MG63 (cell line): ENCODE data around the gene COQ5. TPM values are rescaled to one million over a fixed set of nuclear protein-coding genes. Genes with fewer than 3 reads are reported as not detected.
A peak's percentile ranks its signal among the peaks of the same experiment; 100 is the strongest.

Experiments
- DNase-seq: peaks from one replicate; pipeline ENCODE4 v3.0.0-alpha.2; 2020
- H3K27me3 ChIP-seq: fragments of 250-450 bp; sonication (Bioruptor Pico); 2 replicates; pipeline ENCODE4 v1.5.1; 2020; ENCODE audit warnings: mild to moderate bottlenecking, moderate library complexity
- H3K36me3 ChIP-seq: fragments of 250-450 bp; sonication (Bioruptor Pico); 2 replicates; pipeline ENCODE4 v1.5.1; 2020; ENCODE audit warnings: mild to moderate bottlenecking, moderate library complexity
- H3K4me3 ChIP-seq: fragments of 250-450 bp; sonication (Bioruptor Pico); 2 replicates; pipeline ENCODE4 v1.5.1; 2020; ENCODE audit warnings: mild to moderate bottlenecking, moderate library complexity
- H3K9me3 ChIP-seq: fragments of 250-450 bp; sonication (Bioruptor Pico); 2 replicates; pipeline ENCODE4 v1.5.1; 2020; ENCODE audit warnings: mild to moderate bottlenecking, moderate library complexity
- total RNA-seq: library from RNA; depleted of rRNA; stranded (reverse); fragments of >200 nt; shearing (Covaris generic); gene quantifications from 2 replicates; pipeline ENCODE4 v1.2.3, GENCODE V29; 2014; ENCODE audit warnings: low replicate concordance

COQ5 gene
- total RNA-seq, 1 experiment from 2014 or later = 27.0 TPM

- Histone ChIP-seq H3K9me3 (no peaks in the 10 kb centered on the region), H3K4me3 (no peak overlapping the region), H3K36me3 (peaks cover 9% of the 10 kb centered on the region), H3K27me3 (no peaks in the 10 kb centered on the region)
- no peak for DNase-seq
These were observed 56.4 kb downstream of the COQ5 start for GRCh38 chr12:120472521-120472920.

- DNase-seq = no peak
- H3K4me3 ChIP-seq = peak overlapping the region; percentile 95
These were observed 58.7 kb downstream of the COQ5 start for GRCh38 chr12:120470150-120470784.

GRCh38 chr12:120469450-120470149 lies 59.4 kb downstream of the COQ5 start, which contains the start of gene SRSF9:
SRSF9 (minus strand) TSS chr12:120469748; CDS start chr12:120469609, 139 bp downstream.
- H3K9me3 ChIP-seq = no peaks in the 10 kb centered on the region
- H3K4me3 ChIP-seq = peak within 1 kb of the TSS; percentile 95
- H3K36me3 ChIP-seq = peaks cover 37% of the 10 kb centered on the region
- H3K27me3 ChIP-seq = no peaks in the 10 kb centered on the region
- DNase-seq = peak; percentile 95

More at GRCh38 chr12:120470150-120470784, 58.7 kb downstream of the COQ5 start:
- no peaks in the 10 kb centered on the region for H3K9me3 ChIP-seq
- H3K36me3 ChIP-seq = peaks cover 30% of the 10 kb centered on the region
- H3K27me3 ChIP-seq = no peaks in the 10 kb centered on the region

GRCh38 chr12:120468821-120469449 lies 60.0 kb downstream of the COQ5 start:
- H3K27me3 ChIP-seq = no peaks in the 10 kb centered on the region
- no peaks in the 10 kb centered on the region for H3K9me3 ChIP-seq
- peak; percentile 28 for DNase-seq
- peak overlapping the region; percentile 95 for H3K4me3 ChIP-seq
- peaks cover 43% of the 10 kb centered on the region for H3K36me3 ChIP-seq

GRCh38 chr12:120468325-120468820 lies 60.6 kb downstream of the COQ5 start:
- no peaks in the 10 kb centered on the region for H3K27me3 ChIP-seq
- H3K36me3 ChIP-seq = peaks cover 49% of the 10 kb centered on the region
- peak overlapping the region; percentile 95 for H3K4me3 ChIP-seq
- DNase-seq = peak; percentile 37
- H3K9me3 ChIP-seq = no peaks in the 10 kb centered on the region

- Histone ChIP-seq H3K36me3 (peaks cover 58% of the 10 kb centered on the region), H3K9me3 (no peaks in the 10 kb centered on the region), H3K4me3 (no peak overlapping the region), H3K27me3 (no peaks in the 10 kb centered on the region)
- DNase-seq = no peak
These were observed 61.5 kb downstream of the COQ5 start for GRCh38 chr12:120467439-120467838.

- H3K4me3 ChIP-seq = no peak overlapping the region
- peaks cover 65% of the 10 kb centered on the region for H3K36me3 ChIP-seq
- no peaks in the 10 kb centered on the region for H3K27me3 ChIP-seq
- H3K9me3 ChIP-seq = no peaks in the 10 kb centered on the region
- DNase-seq = peak; percentile 41
These were observed 62.2 kb downstream of the COQ5 start for GRCh38 chr12:120466560-120467315.

- no peaks in the 10 kb centered on the region for H3K27me3 ChIP-seq
- H3K36me3 ChIP-seq = peaks cover 74% of the 10 kb centered on the region
- no peaks in the 10 kb centered on the region for H3K9me3 ChIP-seq
- no peak overlapping the region for H3K4me3 ChIP-seq
- DNase-seq = no peak
These were observed 63.2 kb downstream of the COQ5 start for GRCh38 chr12:120465756-120466155.

- Histone ChIP-seq H3K36me3 (peaks cover 92% of the 10 kb centered on the region), H3K27me3 (no peaks in the 10 kb centered on the region), H3K4me3 (no peak overlapping the region), H3K9me3 (no peaks in the 10 kb centered on the region)
- DNase-seq = no peak
These were observed 65.2 kb downstream of the COQ5 start for GRCh38 chr12:120463712-120464111.

- H3K27me3 ChIP-seq = no peaks in the 10 kb centered on the region
- peaks cover 96% of the 10 kb centered on the region for H3K36me3 ChIP-seq
- H3K9me3 ChIP-seq = no peaks in the 10 kb centered on the region
- DNase-seq = no peak
- H3K4me3 ChIP-seq = no peak overlapping the region
These were observed 66.8 kb downstream of the COQ5 start for GRCh38 chr12:120462099-120462640.

- no peak for DNase-seq
- peaks cover 91% of the 10 kb centered on the region for H3K36me3 ChIP-seq
- no peaks in the 10 kb centered on the region for H3K27me3 ChIP-seq
- H3K4me3 ChIP-seq = no peak overlapping the region
- no peaks in the 10 kb centered on the region for H3K9me3 ChIP-seq
These were observed 68.8 kb downstream of the COQ5 start for GRCh38 chr12:120460157-120460556.

GRCh38 chr12:120457133-120457532 lies 71.8 kb downstream of the COQ5 start:
- Histone ChIP-seq H3K36me3 (peaks cover 75% of the 10 kb centered on the region), H3K9me3 (no peaks in the 10 kb centered on the region), H3K27me3 (no peaks in the 10 kb centered on the region), H3K4me3 (no peak overlapping the region)
- DNase-seq = no peak

- no peaks in the 10 kb centered on the region for H3K27me3 ChIP-seq
- no peaks in the 10 kb centered on the region for H3K9me3 ChIP-seq
- peaks cover 66% of the 10 kb centered on the region for H3K36me3 ChIP-seq
- H3K4me3 ChIP-seq = no peak overlapping the region
- no peak for DNase-seq
These were observed 73.7 kb downstream of the COQ5 start for GRCh38 chr12:120455302-120455701.

GRCh38 chr12:120453977-120454376 lies 75.0 kb downstream of the COQ5 start:
- Histone ChIP-seq H3K36me3 (peaks cover 66% of the 10 kb centered on the region), H3K27me3 (no peaks in the 10 kb centered on the region), H3K9me3 (no peaks in the 10 kb centered on the region), H3K4me3 (no peak overlapping the region)
- no peak for DNase-seq
